GM19193 (cell line): ENCODE results near the gene CDKN2AIP.

ENCODE experiments used
- POLR2A ChIP-seq: IDR thresholded peaks from 4 replicates; pipeline ENCODE4 v1.6.1; 2011; ENCODE audit not compliant: insufficient read depth, insufficient read length; ENCODE audit errors: extremely low read depth

CDKN2AIP gene

GRCh38 chr4:183468210-183469095, 24.0 kb downstream of the CDKN2AIP start:
- TF ChIP-seq POLR2A: no peak

- no peak for TF ChIP-seq POLR2A
Observed at GRCh38 chr4:183469285-183469684, 24.8 kb downstream of the CDKN2AIP start.

- no peak for TF ChIP-seq POLR2A
Observed at GRCh38 chr4:183469936-183470335, 25.5 kb downstream of the CDKN2AIP start.

- no peak for TF ChIP-seq POLR2A
Observed at GRCh38 chr4:183470821-183471220, 26.4 kb downstream of the CDKN2AIP start.

- no peak for TF ChIP-seq POLR2A
Observed at GRCh38 chr4:183471946-183472708, 27.7 kb downstream of the CDKN2AIP start.

GRCh38 chr4:183478123-183478522, 33.7 kb downstream of the CDKN2AIP start:
- no peak for TF ChIP-seq POLR2A

- TF ChIP-seq POLR2A: no peak
Observed at GRCh38 chr4:183478926-183479325, 34.5 kb downstream of the CDKN2AIP start.

- no peak for TF ChIP-seq POLR2A
Observed at GRCh38 chr4:183483997-183484396, 39.6 kb downstream of the CDKN2AIP start.

GRCh38 chr4:183485411-183486160, 41.1 kb downstream of the CDKN2AIP start:
- TF ChIP-seq POLR2A: no peak

GRCh38 chr4:183492791-183493222, 48.4 kb downstream of the CDKN2AIP start:
- TF ChIP-seq POLR2A: no peak

- TF ChIP-seq POLR2A: no peak
Observed at GRCh38 chr4:183493246-183493645, 48.8 kb downstream of the CDKN2AIP start.

- TF ChIP-seq POLR2A: no peak
Observed at GRCh38 chr4:183495184-183495583, 50.7 kb downstream of the CDKN2AIP start.
